GM12865 (cell line): ENCODE results near the gene HSH2D.
A peak's percentile ranks its signal among the peaks of the same experiment; 100 is the strongest.

Source experiments
- DNase-seq: peaks from one replicate; pipeline ENCODE4 v3.0.0; 2010; ENCODE audit warnings: low read depth
- H3K4me3 ChIP-seq: 2 replicates; pipeline ENCODE4 v1.5.1; 2011; ENCODE audit warnings: mild to moderate bottlenecking, low read depth, low read length, control low read depth
- CTCF ChIP-seq: IDR thresholded peaks from 2 replicates; pipeline ENCODE4 v1.5.1; 2011; ENCODE audit warnings: low read length, control low read depth, low read depth, inconsistent platforms; ENCODE audit not compliant: insufficient read depth; ENCODE audit errors: missing control alignments

Gene HSH2D

GRCh38 chr19:16113727-16114126, 29.8 kb upstream of the HSH2D start:
- peak; percentile 57 for DNase-seq
- no peak for TF ChIP-seq CTCF
- H3K4me3 ChIP-seq, result peak overlapping the region; percentile 91

- H3K4me3 ChIP-seq, result no peak overlapping the region
- no peak for TF ChIP-seq CTCF
- DNase-seq, result no peak
Measured at GRCh38 chr19:16115301-16116039, 28.0 kb upstream of the HSH2D start.

GRCh38 chr19:16116067-16116466, 27.4 kb upstream of the HSH2D start:
- TF ChIP-seq CTCF, result no peak
- no peak for DNase-seq
- no peak overlapping the region for H3K4me3 ChIP-seq

GRCh38 chr19:16117594-16118033, 25.9 kb upstream of the HSH2D start:
- TF ChIP-seq CTCF, result peak; percentile 49
- peak; percentile 91 for DNase-seq
- H3K4me3 ChIP-seq, result peak overlapping the region; percentile 58

GRCh38 chr19:16118489-16119033, 24.9 kb upstream of the HSH2D start:
- DNase-seq, result peak; percentile 98

GRCh38 chr19:16119075-16119857, 24.2 kb upstream of the HSH2D start:
- DNase-seq, result peak; percentile 93
- H3K4me3 ChIP-seq, result peak overlapping the region; percentile 39

More at GRCh38 chr19:16118489-16119033, 24.9 kb upstream of the HSH2D start:
- H3K4me3 ChIP-seq, result peak overlapping the region; percentile 58
- no peak for TF ChIP-seq CTCF

- no peak overlapping the region for H3K4me3 ChIP-seq
- no peak for DNase-seq
- no peak for TF ChIP-seq CTCF
Measured at GRCh38 chr19:16121141-16121540, 22.3 kb upstream of the HSH2D start.
